GM12892 (cell line): Measurements from ENCODE around the gene LRRC4B. TPM values are rescaled to one million over a fixed set of nuclear protein-coding genes. Genes with fewer than 3 reads are reported as not detected.
"Not testable (repeated sequence)": the region's sequence is repeated elsewhere in the genome, so short reads cannot be mapped to it uniquely, and the experiment has no call there.

Experiments used
- DNase-seq: peaks from one replicate; pipeline ENCODE4 v3.0.0; 2011; ENCODE audit not compliant: insufficient read length
- FAIRE-seq: peaks from 2 replicates; lab custom pipeline; 2011; peaks lifted over from hg19 to GRCh38; lab: Jason Lieb, UNC
- POLR2A ChIP-seq: IDR thresholded peaks from 2 replicates; pipeline ENCODE4 v1.6.1; 2011; ENCODE audit warnings: low read depth, low read length, control low read depth
- POLR2AphosphoS5 ChIP-seq: IDR thresholded peaks from 2 replicates; pipeline ENCODE4 v1.6.1; 2011; ENCODE audit warnings: low read depth, low read length, control low read depth
- TAF1 ChIP-seq: IDR thresholded peaks from 2 replicates; pipeline ENCODE4 v1.6.1; 2011; ENCODE audit warnings: low read depth, mild to moderate bottlenecking, control low read depth, low read length, borderline replicate concordance
- polyA plus RNA-seq: library from polyadenylated mRNA; unstranded; fragments of >200 nt; gene quantifications from one replicate; pipeline ENCODE4 v1.2.1, GENCODE V29; 2012; ENCODE audit warnings: missing spikeins, inconsistent platforms; ENCODE audit not compliant: missing spikeins

LRRC4B gene, protein sequence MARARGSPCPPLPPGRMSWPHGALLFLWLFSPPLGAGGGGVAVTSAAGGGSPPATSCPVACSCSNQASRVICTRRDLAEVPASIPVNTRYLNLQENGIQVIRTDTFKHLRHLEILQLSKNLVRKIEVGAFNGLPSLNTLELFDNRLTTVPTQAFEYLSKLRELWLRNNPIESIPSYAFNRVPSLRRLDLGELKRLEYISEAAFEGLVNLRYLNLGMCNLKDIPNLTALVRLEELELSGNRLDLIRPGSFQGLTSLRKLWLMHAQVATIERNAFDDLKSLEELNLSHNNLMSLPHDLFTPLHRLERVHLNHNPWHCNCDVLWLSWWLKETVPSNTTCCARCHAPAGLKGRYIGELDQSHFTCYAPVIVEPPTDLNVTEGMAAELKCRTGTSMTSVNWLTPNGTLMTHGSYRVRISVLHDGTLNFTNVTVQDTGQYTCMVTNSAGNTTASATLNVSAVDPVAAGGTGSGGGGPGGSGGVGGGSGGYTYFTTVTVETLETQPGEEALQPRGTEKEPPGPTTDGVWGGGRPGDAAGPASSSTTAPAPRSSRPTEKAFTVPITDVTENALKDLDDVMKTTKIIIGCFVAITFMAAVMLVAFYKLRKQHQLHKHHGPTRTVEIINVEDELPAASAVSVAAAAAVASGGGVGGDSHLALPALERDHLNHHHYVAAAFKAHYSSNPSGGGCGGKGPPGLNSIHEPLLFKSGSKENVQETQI
- 0.17 TPM for polyA plus RNA-seq

DNA sequence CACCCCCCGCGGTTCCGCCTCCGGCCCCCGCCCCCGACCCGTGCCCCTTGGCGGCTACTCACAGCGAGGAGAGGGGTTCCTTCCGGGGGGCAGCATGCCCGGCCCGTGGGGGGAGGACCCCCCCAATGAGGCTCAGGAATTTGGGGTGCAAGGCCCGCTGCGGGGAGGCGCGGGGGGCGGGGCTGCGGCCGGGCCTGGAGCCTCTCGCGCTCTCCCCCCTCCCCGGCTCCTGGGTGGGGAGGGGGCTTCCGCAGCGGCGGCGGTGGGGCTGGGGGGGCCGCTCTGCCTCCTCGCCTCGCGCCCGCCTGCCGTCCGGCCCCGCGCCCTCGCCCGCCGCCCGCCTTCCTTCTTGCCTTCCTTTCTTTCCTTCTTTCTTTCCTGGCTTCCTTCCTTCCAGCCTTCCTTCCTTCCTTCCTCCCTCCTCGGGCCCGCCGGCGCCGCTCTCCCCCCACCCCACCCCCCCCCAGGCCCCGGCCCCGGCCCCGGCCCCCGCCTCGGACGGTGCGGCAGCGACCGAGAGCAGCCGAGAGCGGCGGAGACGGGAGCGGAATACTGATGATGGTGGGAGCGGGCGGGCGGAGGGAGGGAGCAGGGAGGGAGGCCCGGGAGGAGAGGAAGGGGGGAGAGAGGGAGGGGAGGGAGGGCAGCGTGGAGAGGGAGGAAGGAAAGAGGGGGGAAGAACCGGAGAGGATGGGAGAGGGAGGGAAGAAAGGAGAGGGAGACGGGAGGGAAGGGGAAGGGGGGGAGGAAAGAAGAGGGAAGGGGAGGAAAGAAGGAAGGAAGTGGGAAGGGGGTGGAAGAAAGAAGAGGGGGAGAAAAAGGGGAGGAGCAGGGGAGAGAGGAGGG, at the start of gene LRRC4B:
LRRC4B (minus strand) TSS at position 554 of the 846 bp plus-strand sequence. CDS start 19,597 bp downstream, outside the sequence.
- no peak for FAIRE-seq
- DNase-seq: no peak
- TF ChIP-seq POLR2AphosphoS5 (no peak), POLR2A (no peak), TAF1 (no peak)

DNA sequence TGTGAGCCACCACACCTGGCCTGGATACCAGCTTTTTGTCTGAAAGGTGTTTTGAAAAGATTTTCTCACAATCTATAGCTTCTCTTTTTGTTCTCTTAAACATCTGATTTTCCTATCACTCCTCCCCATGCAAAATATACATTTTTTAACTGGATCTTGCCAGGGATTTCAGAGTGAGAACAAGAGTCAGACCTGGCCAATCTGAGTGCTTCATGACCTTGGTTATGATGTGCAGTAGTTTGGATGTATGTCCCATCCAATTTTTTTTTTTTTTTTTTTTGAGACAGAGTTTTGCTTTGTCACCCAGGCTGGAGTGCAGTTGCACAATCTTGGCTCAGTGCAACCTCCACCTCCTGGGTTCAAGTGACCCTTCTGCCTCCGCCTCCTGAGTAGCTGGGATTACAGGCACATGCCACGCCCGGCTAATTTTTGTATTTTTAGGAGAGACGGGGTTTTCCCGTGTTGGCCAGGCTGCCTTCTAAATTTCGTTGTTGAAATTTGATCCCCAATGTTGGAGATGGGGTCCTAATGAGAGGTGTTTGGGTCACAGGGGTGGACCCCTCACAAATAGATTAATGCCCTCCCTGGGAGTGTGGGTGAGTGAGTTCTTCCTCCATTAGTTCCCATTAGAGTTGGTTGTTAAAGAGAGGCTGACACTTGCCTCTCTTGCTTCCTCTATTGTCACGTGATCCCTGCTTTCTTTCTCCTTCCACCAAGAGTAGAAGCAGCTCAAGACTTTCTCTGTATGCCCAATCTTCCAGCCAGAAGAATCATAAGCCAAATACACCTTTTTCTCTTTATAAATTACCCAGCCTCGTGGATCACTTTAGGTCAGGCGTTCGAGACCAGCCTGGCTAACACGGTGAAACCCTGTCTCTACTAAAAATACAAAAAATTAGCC, 44.5 kb upstream of the LRRC4B start:
- DNase-seq, FAIRE-seq: not testable (repeated sequence)

DNA sequence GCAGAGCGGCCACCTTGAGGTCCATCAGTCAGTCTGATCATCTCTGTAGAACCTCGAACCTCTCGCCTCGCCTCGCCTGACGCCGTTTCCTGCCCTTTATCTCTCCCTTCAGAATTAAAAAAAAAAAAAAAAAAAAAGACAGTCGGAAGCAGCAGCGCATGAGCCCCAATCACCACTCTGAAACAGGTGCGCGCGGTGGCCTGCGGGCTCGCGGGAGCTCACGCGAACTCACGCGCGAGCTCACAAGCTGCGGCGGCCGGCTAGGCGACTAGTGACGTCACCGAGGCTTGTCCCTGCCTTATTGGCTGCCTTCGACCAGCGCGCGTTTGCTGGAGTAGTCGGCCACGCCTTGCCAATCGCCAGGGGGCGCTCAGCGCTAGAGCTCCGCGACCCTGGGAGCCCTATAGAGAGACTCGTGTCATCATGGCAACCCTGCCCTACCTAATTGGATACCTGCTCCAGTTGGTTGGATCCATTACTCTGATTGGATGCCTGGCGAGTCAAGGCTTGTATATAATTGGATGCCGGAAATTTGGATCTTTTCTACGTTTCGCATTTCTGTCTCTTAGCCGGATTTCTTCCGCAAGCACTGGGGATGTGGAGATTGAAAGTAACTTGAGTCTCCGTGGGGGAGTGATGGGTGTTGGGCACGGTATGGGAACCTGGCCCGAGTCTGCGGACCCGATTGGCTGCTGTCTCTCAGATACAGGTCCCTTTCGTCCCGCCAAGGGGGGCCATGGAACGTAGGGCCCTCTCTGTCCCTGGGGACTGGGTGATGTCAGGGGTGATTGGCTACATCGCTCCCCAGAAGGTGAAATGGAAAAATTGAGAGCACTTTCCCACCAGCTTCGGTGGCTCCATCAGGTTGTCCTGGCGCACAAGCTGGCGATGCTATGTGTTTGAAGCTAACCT, 39.9 kb upstream of the LRRC4B start:
- DNase-seq (peak; percentile 62), FAIRE-seq (no peak)
- TF ChIP-seq POLR2A (no peak), POLR2AphosphoS5 (no peak), TAF1 (no peak)

DNA sequence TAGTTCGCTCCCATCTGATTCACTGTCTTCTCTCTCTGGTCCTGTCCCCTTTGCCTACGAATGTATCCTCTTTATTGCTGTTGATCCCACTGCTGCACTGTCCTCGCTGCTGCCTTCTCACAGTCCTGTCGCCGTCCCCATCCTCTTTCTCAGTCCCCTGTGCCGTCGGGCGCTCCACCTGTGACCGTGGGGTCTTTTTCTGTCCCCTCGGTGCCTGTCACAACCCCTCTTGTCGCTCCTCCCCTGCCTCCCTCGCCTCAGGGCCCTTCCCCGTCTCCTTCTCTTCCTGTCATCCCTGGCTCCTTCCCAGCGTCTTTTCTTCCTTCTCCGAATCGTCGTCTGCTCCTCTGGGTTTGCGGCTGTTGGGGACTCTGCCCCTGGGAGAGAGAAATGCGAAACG, 39.2 kb upstream of the LRRC4B start:
- no peak for FAIRE-seq
- no peak for TF ChIP-seq TAF1
- TF ChIP-seq POLR2AphosphoS5: no peak
- TF ChIP-seq POLR2A: no peak
- no peak for DNase-seq

DNA sequence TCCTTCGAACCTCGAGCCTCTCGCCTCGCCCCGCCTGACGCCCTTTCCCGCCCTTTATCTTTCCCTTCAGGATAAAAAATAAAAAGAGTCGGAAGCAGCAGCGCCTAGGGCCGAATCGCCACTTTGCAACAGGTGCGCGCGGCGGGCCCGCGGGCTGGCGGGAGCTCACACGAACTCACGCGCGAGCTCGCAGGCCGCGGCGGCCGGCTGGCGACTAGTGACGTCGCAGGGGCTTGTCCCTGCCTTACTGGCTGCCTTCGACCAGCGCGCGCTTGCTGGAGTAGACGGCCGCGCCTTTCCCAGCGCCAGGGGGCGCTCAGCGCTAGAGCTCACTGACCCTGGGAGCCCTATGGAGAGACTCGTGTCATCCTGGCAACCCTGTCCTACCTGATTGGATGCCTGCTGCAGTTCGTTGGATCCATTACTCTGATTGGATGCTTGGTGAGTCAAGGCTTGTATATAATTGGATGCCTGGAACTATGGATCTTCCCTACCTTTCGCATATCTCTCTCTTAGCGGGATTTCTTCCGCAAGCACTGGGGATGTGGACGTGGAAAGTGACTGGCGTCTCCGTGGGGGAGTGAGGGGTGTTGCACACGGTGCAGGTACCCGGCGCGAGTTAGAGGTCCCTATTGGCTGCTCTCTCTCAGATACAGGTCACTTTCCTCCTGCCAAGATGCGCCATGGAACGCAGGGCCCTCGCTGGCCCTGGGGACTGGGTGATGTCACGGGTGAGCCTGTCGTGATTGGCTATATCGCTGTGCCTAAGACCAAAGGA, 38.0 kb upstream of the LRRC4B start:
- FAIRE-seq, DNase-seq: not testable (repeated sequence)

DNA sequence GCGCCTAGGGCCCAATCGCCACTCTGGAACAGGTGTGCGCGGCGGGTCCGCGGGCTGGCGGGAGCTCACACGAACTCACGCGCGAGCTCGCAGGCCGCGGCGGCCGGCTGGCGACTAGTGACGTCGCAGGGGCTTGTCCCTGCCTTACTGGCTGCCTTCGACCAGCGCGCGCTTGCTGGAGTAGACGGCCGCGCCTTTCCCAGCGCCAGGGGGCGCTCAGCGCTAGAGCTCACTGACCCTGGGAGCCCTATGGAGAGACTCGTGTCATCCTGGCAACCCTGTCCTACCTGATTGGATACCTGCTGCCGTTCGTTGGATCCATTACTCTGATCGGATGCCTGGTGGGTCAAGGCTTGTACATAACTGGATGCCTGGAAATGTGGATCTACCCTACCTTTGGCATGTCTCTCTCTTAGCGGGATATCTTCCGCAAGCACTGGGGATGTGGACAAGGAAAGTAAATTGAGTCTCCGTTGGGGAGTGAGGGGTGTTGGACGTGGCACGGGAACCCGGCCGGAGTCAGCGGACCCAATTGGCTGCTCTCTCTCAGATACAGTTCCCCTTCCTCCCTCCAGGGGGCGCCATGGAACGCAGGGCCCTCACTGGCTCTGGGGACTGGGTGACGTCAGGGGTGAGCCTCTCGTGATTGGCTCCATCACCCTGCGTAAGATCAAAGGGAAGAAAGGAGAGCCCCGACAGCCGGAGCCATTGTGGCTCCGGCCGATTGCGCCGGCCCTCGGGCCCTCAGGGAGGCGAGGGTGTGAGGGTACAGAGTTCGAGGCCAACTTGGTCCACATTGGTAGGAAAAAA, 36.2 kb upstream of the LRRC4B start:
- DNase-seq: not testable (repeated sequence)

DNA sequence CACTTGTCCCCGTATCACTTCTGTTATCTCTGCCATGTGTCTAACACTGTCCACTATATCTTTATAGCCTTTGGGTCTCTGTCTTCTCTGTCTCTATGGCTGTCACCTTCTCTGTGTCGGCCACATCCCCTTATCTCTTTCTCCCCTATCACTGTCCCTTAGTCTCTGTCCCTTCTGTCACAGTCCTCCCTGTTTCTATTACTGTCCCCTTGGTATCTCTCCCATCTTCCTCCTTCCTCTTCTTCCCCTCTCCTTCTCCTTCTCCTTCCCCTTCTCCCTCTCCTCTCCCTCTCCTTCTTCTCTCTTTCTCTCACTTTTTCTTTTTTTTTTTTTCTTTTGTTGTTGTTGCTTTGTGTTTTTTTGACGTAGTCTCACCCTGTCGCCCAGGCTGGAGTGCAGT, 34.7 kb upstream of the LRRC4B start:
- no peak for DNase-seq
- FAIRE-seq: no peak
- TF ChIP-seq TAF1 (no peak), POLR2AphosphoS5 (no peak), POLR2A (no peak)

More for the DNA sequence above, 36.2 kb upstream of the LRRC4B start:
- not testable (repeated sequence) for FAIRE-seq

DNA sequence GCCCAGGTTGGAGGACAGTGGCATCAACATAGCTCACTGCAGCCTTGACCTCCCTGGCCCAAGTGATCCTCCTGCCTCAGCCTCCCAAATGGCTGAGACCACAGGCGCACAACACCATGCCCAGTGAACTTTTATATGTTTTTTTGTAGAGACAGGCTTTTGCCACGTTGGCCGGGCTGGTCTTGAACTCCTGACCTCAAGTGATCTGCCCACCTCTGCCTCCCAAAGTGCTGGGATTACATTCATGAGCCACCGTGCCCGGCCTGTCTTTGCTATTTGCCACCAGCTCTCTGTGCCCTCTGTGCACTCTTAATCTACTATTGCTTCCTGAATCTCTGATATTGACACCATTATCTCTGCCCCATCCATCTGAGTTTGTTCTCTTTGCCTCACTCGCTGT, 34.3 kb upstream of the LRRC4B start:
- DNase-seq (no peak), FAIRE-seq (no peak)
- TF ChIP-seq POLR2A (no peak), TAF1 (no peak), POLR2AphosphoS5 (no peak)

DNA sequence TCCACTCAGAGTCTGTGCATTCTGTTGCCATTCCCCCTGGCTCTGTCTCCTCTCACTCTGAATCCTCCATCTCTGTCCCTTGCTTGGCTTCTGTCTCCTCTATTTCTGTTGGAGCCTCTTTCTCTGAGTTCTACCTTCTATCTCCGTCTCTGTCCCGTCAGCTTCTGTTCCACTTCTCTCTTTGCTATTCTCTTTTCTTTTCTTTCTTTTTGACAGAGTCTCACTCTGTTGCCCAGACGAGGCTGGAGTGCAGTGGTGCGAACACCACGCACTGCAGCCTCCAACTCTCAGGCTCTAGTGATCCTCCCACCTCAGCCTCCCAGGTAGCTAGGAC, 33.8 kb upstream of the LRRC4B start:
- FAIRE-seq (no peak), DNase-seq (no peak)
- no peak for TF ChIP-seq POLR2A
- TF ChIP-seq POLR2AphosphoS5: no peak
- TF ChIP-seq TAF1: no peak
